Astrocyte (in vitro differentiated cells and primary cell): ENCODE data around the gene LRTM2. TPM values are rescaled to one million over a fixed set of nuclear protein-coding genes. Genes with fewer than 3 reads are reported as not detected.

Experiments
- DNase-seq: peaks from one replicate; pipeline ENCODE4 v3.0.0-alpha.2; 2010; ENCODE audit warnings: low read depth
- FAIRE-seq: peaks from 2 replicates; lab custom pipeline; 2011; peaks lifted over from hg19 to GRCh38; lab: Jason Lieb, UNC
- H2AFZ ChIP-seq: 2 replicates; pipeline ENCODE4 v1.6.0; 2012; ENCODE audit warnings: low read depth, low read length, inconsistent platforms
- H3K27ac ChIP-seq: 2 replicates; pipeline ENCODE4 v1.5.1; 2011; ENCODE audit warnings: low read depth, low read length, inconsistent platforms
- H3K27me3 ChIP-seq: 2 replicates; pipeline ENCODE4 v1.6.0; 2011; ENCODE audit warnings: low read length, inconsistent platforms; ENCODE audit not compliant: insufficient read depth
- H3K36me3 ChIP-seq: 2 replicates; pipeline ENCODE4 v1.5.1; 2011; ENCODE audit warnings: low read length, inconsistent platforms; ENCODE audit not compliant: insufficient read depth
- H3K4me1 ChIP-seq: 2 replicates; pipeline ENCODE4 v1.5.1; 2011; ENCODE audit warnings: low read length, inconsistent platforms; ENCODE audit not compliant: insufficient read depth
- H3K4me2 ChIP-seq: 2 replicates; pipeline ENCODE4 v1.6.0; 2012; ENCODE audit warnings: low read length, inconsistent platforms
- H3K4me3 ChIP-seq: 2 replicates; pipeline ENCODE4 v1.5.1; 2011; ENCODE audit warnings: low read depth, mild to moderate bottlenecking, low read length, inconsistent platforms; ENCODE audit not compliant: insufficient read depth
- H3K79me2 ChIP-seq: 2 replicates; pipeline ENCODE4 v1.6.0; 2012; ENCODE audit warnings: mild to moderate bottlenecking, low read length, inconsistent platforms; ENCODE audit not compliant: insufficient read depth
- H3K9ac ChIP-seq: 2 replicates; pipeline ENCODE4 v1.6.0; 2012; ENCODE audit warnings: mild to moderate bottlenecking, low read length, inconsistent platforms
- H3K9me3 ChIP-seq: 2 replicates; pipeline ENCODE4 v1.5.1; 2012; ENCODE audit warnings: low read depth, mild to moderate bottlenecking, low read length, inconsistent platforms; ENCODE audit not compliant: insufficient read depth
- H4K20me1 ChIP-seq: 2 replicates; pipeline ENCODE4 v1.6.0; 2012; ENCODE audit warnings: low read length, inconsistent platforms; ENCODE audit not compliant: insufficient read depth
- H3K27ac Mint-ChIP-seq: one replicate; pipeline ENCODE4 v1.8.0; 2021; ENCODE audit warnings: mild to moderate bottlenecking, mixed read lengths; ENCODE audit not compliant: unreplicated experiment
- H3K27me3 Mint-ChIP-seq: one replicate; pipeline ENCODE4 v1.8.0; 2021; ENCODE audit warnings: low read depth, mixed read lengths; ENCODE audit not compliant: unreplicated experiment
- H3K36me3 Mint-ChIP-seq: one replicate; pipeline ENCODE4 v1.8.0; 2021; ENCODE audit warnings: low read depth, mixed read lengths; ENCODE audit not compliant: unreplicated experiment
- H3K4me1 Mint-ChIP-seq: one replicate; pipeline ENCODE4 v1.8.0; 2021; ENCODE audit warnings: low read depth, mixed read lengths; ENCODE audit not compliant: unreplicated experiment
- H3K4me3 Mint-ChIP-seq: one replicate; pipeline ENCODE4 v1.8.0; 2021; ENCODE audit warnings: mild to moderate bottlenecking, moderate library complexity, mixed read lengths; ENCODE audit not compliant: unreplicated experiment
- H3K9me3 Mint-ChIP-seq: one replicate; pipeline ENCODE4 v1.8.0; 2021; ENCODE audit warnings: mild to moderate bottlenecking, mixed read lengths; ENCODE audit not compliant: unreplicated experiment
- CTCF ChIP-seq: IDR thresholded peaks from 2 replicates; pipeline ENCODE4 v1.5.1; 2011; ENCODE audit warnings: low read depth, mild to moderate bottlenecking, inconsistent platforms, low read length, moderate library complexity; ENCODE audit not compliant: insufficient read depth
- EZH2 ChIP-seq: IDR thresholded peaks from 2 replicates; pipeline ENCODE4 v1.6.1; 2012; ENCODE audit warnings: mild to moderate bottlenecking, low read length, inconsistent platforms; ENCODE audit not compliant: insufficient read depth
- total RNA-seq: library from RNA; stranded (reverse); gene quantifications from 2 replicates; pipeline ENCODE4 v1.2.1, GENCODE V29; 2021

The LRTM2 gene
- total RNA-seq, 1 donor from 2014 or later, result not detected

- Histone ChIP-seq H3K27me3 (peaks cover 36% of the 10 kb centered on the region), H3K4me3 (no peak overlapping the region), H3K4me2 (no peak overlapping the region), H4K20me1 (no peaks in the 10 kb centered on the region), H3K9me3 (no peaks in the 10 kb centered on the region), H3K36me3 (no peaks in the 10 kb centered on the region), H3K9ac (no peak overlapping the region), H3K79me2 (no peaks in the 10 kb centered on the region), H2AFZ (no peak overlapping the region), H3K4me1 (peaks cover 11% of the 10 kb centered on the region), H3K27ac (no peak overlapping the region)
- Mint-ChIP-seq H3K27ac (no peak overlapping the region), H3K36me3 (no peaks in the 10 kb centered on the region), H3K4me1 (peaks cover 13% of the 10 kb centered on the region), H3K9me3 (no peaks in the 10 kb centered on the region), H3K27me3 (peaks cover 47% of the 10 kb centered on the region), H3K4me3 (no peak overlapping the region)
- TF ChIP-seq EZH2 (no peak), CTCF (no peak)
- FAIRE-seq (no peak), DNase-seq (no peak)
Measured at GRCh38 chr12:1839956-1840951, 19.9 kb downstream of the LRTM2 start.

- no peak for FAIRE-seq
- Histone ChIP-seq H3K4me3 (no peak overlapping the region), H3K4me1 (peaks cover 11% of the 10 kb centered on the region), H3K36me3 (no peaks in the 10 kb centered on the region), H3K79me2 (no peaks in the 10 kb centered on the region), H3K9me3 (no peaks in the 10 kb centered on the region), H4K20me1 (no peaks in the 10 kb centered on the region), H3K27me3 (peaks cover 37% of the 10 kb centered on the region), H2AFZ (no peak overlapping the region), H3K9ac (no peak overlapping the region), H3K27ac (no peak overlapping the region), H3K4me2 (no peak overlapping the region)
- Mint-ChIP-seq H3K4me3 (no peak overlapping the region), H3K27ac (no peak overlapping the region), H3K27me3 (peaks cover 49% of the 10 kb centered on the region), H3K36me3 (no peaks in the 10 kb centered on the region), H3K9me3 (no peaks in the 10 kb centered on the region), H3K4me1 (peaks cover 13% of the 10 kb centered on the region)
- no peak for DNase-seq
- TF ChIP-seq EZH2 (no peak), CTCF (no peak)
Measured at GRCh38 chr12:1840981-1841425, 20.6 kb downstream of the LRTM2 start.
